Fibroblast of skin of back (primary cell): ENCODE measurements around the gene LGALS7B.
"Not testable (repeated sequence)": the region's sequence is repeated elsewhere in the genome, so short reads cannot be mapped to it uniquely, and the experiment has no call there.

Experiments used
- DNase-seq: peaks from one replicate; pipeline ENCODE4 v3.0.0-alpha.2; 2013

The LGALS7B gene

GRCh38 chr19:38770228-38770948 is 18.6 kb upstream of the LGALS7B start:
- DNase-seq: not testable (repeated sequence)

DNA sequence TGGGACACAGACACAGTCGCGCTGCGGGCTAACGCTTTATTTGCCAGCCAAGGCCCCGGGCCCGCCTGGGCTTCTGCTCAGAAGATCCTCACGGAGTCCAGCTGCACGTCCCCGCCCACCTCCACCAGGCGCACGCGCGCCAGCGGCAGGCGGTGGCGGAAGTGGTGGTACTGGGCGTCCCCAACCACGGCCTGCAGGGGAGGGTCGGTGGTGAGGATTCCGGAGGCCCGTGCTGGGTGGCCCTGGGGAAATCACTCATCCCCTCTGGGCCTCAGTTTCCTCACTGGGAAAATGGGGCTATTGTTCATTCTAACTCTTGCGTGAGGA is 18.1 kb upstream of the LGALS7B start:
- DNase-seq: not testable (repeated sequence)

- DNase-seq: not testable (repeated sequence)
Measured at GRCh38 chr19:38771569-38771968, 17.4 kb upstream of the LGALS7B start.

DNA sequence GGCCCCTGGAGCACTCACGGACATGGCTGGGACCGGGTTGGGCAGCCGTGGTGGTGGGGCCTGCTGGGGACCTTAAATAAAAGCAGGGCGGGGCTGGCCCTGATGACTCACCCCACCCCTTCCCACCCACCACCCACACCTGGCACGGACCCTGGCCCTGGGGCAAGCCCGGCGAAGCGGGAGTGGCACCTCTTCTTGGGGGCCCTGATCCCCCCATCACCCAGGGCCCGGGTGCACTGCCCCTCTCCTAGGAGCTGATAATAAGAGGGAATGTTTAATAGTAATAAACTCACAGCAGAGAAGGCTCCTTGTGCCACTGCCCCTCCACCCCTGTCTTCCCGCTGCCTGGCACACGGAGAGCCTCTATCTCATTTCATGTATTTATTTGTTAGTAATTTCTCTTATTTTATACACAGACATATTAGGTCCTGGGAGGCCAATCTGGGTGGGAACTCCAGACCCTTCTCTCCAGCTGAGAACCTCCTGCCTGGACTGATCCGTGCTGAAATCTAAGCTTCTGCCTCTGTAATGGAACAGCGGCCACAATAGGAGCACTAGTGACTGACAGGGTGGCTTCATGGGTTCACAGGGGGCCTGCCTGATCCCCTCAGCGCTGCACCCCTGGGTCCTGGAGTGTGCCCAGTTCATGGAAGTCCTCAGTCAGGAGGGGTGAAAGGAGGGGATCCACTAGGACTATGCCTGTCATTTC is 15.4 kb upstream of the LGALS7B start, which contains the start of gene LGALS7:
TSS of gene LGALS7 (minus strand) at position 49 of the 709 bp plus-strand sequence. CDS start at position 24, 25 bp downstream.
- no peak for DNase-seq

GRCh38 chr19:38774181-38774950 is 14.6 kb upstream of the LGALS7B start:
- DNase-seq: no peak

DNA sequence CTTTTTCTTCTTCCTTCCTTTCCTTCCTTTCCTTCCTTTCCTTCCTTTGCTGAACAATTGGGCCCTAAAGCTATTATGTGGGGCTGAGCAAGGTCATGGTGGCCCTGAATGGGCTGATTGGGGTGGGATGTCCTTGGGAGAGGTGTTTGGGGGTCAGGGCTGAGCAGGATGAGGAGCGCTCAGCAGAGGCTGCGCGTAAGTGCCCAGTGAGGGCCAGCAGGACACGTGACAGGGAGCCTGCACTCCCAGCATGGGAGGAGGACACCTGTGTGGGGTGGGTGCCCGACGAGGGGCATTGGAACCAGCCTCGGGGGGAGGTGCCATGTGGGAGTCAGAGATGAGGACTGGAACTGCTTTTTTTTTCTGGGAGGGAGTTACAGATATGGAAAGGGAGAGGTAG is 10.3 kb upstream of the LGALS7B start:
- DNase-seq: no peak

- DNase-seq: no peak
Measured at GRCh38 chr19:38780443-38780842, 8.6 kb upstream of the LGALS7B start.

DNA sequence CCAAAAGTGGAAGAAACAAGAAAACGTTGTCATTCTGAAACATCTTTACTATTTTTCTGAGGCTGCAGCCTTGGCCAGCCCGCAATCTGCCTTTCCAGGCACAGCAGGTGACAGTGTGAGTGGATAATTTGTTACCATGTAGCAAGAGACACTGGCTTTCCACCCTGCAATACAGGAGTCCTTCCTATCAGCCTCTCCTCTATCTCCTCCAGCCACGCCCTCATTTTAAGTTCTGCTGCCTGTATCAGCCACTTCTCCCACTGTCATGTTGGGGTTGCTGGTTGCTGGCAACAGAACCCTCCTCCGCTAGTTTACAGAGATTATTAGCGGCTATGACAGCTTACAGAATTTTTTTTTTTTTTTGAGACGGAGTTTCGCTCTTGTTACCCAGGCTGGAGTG is 7.9 kb upstream of the LGALS7B start:
- no peak for DNase-seq

- not testable (repeated sequence) for DNase-seq
Measured at GRCh38 chr19:38782212-38782611, 6.8 kb upstream of the LGALS7B start.

DNA sequence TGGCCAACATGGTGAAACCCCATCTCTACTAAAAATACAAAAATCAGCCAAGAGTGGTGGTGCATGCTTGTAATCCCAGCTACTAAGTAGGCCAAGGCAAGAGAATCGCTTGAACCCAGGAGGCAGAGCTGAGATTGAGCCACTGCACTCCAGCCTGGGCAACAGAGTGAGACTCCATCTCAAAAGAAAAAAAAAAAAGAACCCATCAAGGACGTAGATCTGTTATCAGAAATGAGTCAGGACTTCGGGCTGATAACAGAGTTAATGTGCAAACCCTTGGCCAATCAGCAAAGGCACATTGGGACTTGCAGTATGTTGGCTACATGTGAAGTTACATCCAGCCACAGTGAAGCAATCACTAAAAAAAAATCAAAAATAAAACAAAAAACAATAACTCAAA is 4.8 kb upstream of the LGALS7B start:
- no peak for DNase-seq

DNA sequence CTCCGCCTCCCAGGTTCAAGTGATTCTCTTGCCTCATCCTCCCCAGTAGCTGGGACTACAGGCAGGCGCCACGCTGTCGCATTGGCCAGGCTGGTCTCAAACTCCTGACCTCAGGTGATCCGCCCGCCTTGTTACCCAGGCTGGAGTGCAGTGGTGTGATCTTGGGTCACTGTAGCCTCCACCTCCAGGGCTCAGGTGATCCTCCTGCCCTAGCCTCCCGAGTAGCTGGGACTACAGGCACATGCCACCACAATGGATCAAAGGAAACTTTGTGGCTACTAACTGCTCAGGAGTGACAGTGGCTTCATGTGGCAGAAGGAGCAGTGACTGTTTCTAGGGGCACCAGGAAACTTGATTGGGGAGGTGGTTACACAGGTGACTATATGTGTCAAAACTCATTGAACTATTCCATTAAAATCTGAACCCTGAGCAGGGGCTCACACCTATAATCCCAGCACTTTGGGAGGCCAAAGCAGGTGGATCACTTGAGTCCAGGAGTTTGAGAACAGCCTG is 3.8 kb upstream of the LGALS7B start:
- no peak for DNase-seq

DNA sequence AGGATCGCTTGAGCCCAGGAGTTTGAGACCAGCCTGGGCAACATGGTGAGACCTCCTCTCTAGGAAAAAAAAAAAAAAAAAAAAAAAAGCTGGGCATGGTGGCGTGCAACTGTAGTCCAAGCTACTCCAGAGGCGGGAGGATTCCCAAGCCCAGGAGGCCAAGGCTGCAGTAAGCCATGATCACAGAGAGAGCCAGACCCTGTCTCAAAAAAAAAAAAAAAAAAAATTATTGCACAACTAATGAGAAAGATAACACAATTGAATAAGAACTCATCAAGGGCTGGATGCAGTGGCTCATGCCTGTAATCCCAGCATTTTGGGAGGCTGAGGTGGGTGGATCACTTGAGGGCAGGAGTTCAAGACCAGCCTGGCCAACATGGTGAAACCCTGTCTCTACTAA is 2.9 kb upstream of the LGALS7B start:
- not testable (repeated sequence) for DNase-seq

DNA sequence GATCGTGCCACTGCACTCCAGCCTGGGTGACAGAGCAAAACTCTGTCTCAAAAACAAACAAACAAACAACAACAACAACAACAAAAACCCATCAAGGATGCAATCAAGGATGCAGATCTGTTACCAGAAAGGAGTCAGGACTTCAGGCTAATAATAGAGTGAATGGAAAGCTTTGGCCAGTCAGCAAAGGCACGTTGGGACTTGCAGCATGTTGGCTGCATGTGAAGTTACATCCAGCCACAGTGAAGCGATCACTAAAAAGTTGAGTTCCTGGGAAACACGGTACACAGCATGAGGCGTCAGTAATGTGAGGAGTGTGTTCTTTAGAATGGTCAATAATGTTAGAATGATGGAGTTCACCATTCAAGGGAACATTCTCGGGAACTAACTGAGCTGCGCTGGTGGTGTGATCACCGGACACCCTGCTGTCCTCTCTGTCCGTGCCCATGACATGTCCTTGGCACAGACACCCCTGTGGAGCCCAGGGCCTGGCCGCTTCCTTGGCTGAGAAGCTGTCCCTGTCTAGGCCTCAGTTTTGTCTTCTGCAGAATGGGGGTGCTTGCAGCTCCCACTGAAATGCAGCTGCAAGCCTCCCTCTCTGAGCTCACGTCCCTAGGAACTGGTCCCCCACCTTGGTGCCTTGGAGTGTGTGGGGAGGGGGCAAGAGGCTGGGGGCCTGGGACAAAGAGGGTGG is 2.3 kb upstream of the LGALS7B start:
- no peak for DNase-seq

DNA sequence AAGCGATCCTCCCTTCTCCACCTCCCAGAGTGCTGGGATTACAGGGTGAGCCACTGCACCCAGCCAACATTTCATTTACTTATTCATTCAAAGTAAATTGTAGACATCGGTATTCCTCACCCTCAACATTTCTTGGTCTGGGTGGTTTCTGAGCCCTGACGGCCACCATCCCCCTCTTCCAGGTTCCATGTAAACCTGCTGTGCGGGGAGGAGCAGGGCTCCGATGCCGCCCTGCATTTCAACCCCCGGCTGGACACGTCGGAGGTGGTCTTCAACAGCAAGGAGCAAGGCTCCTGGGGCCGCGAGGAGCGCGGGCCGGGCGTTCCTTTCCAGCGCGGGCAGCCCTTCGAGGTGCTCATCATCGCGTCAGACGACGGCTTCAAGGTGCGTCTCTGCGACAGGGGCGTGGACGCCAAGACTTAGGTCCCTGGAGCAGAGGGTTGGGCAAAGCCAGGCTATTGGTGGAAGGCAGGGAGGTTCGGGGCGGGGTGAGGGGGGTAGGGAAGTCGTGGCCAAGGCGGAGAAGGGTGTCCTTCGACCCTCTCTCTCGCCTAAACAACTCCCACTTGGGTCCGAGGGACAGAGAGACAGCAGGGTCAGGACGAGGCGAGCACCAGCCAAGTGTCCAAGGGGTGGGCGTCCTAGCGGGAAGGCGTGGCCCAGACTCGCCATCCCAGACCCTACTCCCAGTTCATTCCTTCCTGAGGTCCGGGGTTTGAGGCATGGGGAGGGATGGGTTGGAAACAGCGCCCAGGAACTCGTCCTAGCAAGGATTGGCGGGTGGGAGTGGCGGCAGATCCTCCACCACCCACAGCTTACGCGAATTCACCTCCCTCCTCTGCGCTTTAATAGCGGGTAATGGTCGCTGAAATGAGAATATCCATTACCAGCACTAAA is 1.8 kb downstream of the LGALS7B start:
- DNase-seq: not testable (repeated sequence)

- not testable (repeated sequence) for DNase-seq
Measured at GRCh38 chr19:38791451-38792064, 2.6 kb downstream of the LGALS7B start.

- DNase-seq: no peak
Measured at GRCh38 chr19:38792250-38793111, 3.5 kb downstream of the LGALS7B start.

DNA sequence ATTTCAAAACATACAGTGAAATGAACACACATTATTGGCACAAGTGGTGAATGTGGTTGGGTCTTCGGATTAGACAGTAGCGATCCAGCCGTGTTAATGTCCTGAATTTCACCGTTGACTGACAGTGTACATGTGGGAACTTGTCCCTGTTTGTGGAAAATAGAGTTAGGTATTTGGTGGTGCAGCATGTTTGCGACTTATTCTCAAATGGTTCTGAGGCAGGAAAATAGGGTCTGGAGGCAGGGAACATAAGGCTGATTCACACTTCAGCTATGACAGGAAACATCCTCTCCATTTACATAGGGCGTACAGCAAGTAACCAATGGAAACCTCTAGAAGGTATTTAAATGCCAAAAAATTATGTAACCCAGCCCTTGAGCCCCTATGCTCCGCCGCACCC is 4.2 kb downstream of the LGALS7B start:
- peak; percentile 56 for DNase-seq

GRCh38 chr19:38793671-38794070 is 4.7 kb downstream of the LGALS7B start:
- no peak for DNase-seq

DNA sequence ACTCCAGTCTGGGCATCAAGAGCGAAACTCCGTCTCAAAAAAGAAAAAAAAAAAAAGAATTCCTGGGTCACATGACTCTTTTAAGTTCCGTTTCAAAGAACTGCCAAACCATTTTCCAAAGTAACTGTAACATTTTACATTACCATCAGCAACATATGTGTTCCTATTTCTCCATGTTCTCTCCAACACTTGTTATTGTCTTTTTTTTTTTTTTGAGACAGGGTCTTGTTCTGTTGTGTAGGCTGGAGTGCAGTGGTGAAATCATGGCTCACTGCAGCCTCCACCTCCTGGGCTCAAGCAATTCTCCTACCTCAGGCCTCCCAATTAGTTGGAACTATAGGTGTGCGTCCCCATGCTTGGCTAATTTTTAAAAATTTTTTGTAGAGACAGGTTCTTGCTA is 6.5 kb downstream of the LGALS7B start:
- DNase-seq: no peak

DNA sequence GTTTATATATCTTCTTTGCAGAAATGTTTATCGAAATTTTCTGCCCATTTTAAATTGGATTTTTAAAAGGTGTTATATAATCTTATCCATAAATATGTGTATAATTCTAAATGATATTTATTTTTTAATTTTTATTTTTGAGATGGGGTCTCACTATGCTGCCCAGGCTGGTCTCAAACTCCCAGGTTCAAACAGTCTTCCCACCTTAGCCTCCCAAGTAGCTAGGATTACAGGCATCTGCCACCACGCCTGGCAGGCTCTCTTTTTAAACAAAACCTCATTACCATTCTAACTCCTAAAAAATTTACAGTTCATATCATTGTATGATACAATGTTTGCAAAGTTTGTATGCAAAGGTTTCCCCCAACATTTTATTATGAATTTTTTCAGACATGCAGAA is 7.2 kb downstream of the LGALS7B start:
- DNase-seq: no peak
